ENCODE data around the gene ACY1.
"Not testable (repeated sequence)": the region's sequence is repeated elsewhere in the genome, so short reads cannot be mapped to it uniquely, and the experiment has no call there.

ACY1 gene

DNA sequence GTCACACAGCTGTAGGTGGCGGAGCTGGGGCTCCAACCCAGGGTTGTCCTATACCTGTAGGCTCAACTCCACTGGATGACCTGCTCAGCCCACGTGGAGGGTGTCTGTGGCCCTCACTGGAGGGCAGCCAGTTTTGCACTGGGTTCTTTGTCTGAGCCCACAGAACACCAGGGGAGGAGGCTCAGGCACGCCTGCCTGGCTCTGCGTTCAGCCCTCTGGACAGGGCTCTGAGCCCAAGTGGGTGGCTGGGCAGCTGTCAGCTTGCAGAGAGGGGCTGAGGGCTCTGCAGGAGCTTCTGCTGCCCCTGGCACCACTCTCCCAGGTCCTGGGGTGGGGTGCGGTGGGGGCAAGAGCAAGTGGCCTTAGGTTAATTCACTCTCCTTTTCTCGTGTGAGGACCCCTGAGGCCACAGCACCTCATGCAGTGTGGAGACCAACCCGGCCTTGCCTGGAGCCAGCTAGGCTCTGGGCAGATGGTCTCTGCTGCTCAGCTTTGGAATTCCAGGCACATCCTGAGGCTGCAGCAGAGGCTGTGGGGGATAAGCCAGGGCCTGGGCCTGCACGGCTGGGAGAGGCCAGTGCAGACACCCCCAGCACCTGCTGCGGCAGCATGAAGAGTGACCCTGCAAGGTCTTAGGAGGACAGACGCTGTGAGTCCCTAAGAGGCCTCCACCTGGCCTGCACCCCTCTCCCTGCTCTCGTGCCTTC lies 49.5 kb downstream of the ACY1 start:
- Mint-ChIP-seq H3K36me3 (ENCODE audit: low read depth) (no peaks in the 10 kb centered on the region), H3K9me3 (no peaks in the 10 kb centered on the region), H3K4me1 (ENCODE audit: low read depth) (peaks cover 7% of the 10 kb centered on the region), H3K27ac (no peak overlapping the region), H3K4me3 (no peak overlapping the region), H3K27me3 (peaks cover 5% of the 10 kb centered on the region)
- intact Hi-C loops (cut with micrococcal nuclease): no loop called here

GRCh38 chr3:52033748-52034147 lies 50.4 kb downstream of the ACY1 start:
- H3K4me1 Mint-ChIP-seq (ENCODE audit: low read depth): not testable (repeated sequence)

GRCh38 chr3:52034212-52034611 lies 50.9 kb downstream of the ACY1 start:
- Mint-ChIP-seq H3K4me1 (ENCODE audit: low read depth) (peaks cover 7% of the 10 kb centered on the region), H3K4me3 (no peak overlapping the region), H3K27me3 (peaks cover 2% of the 10 kb centered on the region), H3K27ac (no peak overlapping the region), H3K9me3 (no peaks in the 10 kb centered on the region), H3K36me3 (ENCODE audit: low read depth) (no peaks in the 10 kb centered on the region)
- intact Hi-C loops (cut with micrococcal nuclease): no loop called here

More at GRCh38 chr3:52033748-52034147, 50.4 kb downstream of the ACY1 start:
- H3K4me3 Mint-ChIP-seq; H3K27ac Mint-ChIP-seq; intact Hi-C loops (cut with micrococcal nuclease); H3K9me3 Mint-ChIP-seq; H3K36me3 Mint-ChIP-seq (ENCODE audit: low read depth); H3K27me3 Mint-ChIP-seq: not testable (repeated sequence)

DNA sequence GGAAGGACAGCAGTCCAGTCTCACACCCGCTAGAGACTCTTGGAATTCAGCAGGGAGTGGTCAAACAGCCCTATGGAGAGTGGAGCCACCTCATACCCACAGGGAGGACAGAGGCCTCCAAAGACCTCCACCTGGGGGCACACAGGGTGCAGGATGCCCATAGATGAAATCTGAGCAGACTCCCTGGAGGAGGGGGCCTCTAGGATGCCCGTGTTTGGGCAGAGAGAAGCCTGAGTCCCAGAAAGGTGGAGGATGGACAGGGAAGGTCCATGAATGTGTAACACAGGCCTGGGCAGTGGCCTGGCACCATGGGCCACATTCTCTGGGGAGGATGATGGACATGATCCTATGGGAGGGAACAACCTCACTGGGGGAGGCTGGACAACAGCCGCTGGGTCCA lies 51.3 kb downstream of the ACY1 start:
- H3K4me1 Mint-ChIP-seq (ENCODE audit: low read depth): peaks cover 7% of the 10 kb centered on the region
- H3K27me3 Mint-ChIP-seq: peaks cover 2% of the 10 kb centered on the region
- H3K27ac Mint-ChIP-seq: no peak overlapping the region
- H3K4me3 Mint-ChIP-seq: no peak overlapping the region
- H3K9me3 Mint-ChIP-seq: no peaks in the 10 kb centered on the region
- intact Hi-C loops (cut with micrococcal nuclease): no loop called here
- H3K36me3 Mint-ChIP-seq (ENCODE audit: low read depth): no peaks in the 10 kb centered on the region

- peaks cover 5% of the 10 kb centered on the region for H3K27me3 Mint-ChIP-seq
- H3K27ac Mint-ChIP-seq: no peak overlapping the region
- no peaks in the 10 kb centered on the region for H3K9me3 Mint-ChIP-seq
- H3K4me1 Mint-ChIP-seq (ENCODE audit: low read depth): peaks cover 7% of the 10 kb centered on the region
- H3K36me3 Mint-ChIP-seq (ENCODE audit: low read depth): no peaks in the 10 kb centered on the region
- H3K4me3 Mint-ChIP-seq: no peak overlapping the region
- intact Hi-C loops (cut with micrococcal nuclease): no loop called here
Observed at GRCh38 chr3:52036222-52036694, 52.9 kb downstream of the ACY1 start.

GRCh38 chr3:52036829-52037228 lies 53.5 kb downstream of the ACY1 start:
- Mint-ChIP-seq H3K4me1 (ENCODE audit: low read depth) (peaks cover 7% of the 10 kb centered on the region), H3K4me3 (no peak overlapping the region), H3K9me3 (no peaks in the 10 kb centered on the region), H3K27me3 (peaks cover 7% of the 10 kb centered on the region), H3K27ac (no peak overlapping the region), H3K36me3 (ENCODE audit: low read depth) (no peaks in the 10 kb centered on the region)
- intact Hi-C loops (cut with micrococcal nuclease): no loop called here

- Mint-ChIP-seq H3K9me3 (no peaks in the 10 kb centered on the region), H3K27ac (no peak overlapping the region), H3K36me3 (ENCODE audit: low read depth) (no peaks in the 10 kb centered on the region), H3K4me1 (ENCODE audit: low read depth) (peaks cover 4% of the 10 kb centered on the region), H3K27me3 (peaks cover 10% of the 10 kb centered on the region), H3K4me3 (no peak overlapping the region)
- intact Hi-C loops (cut with micrococcal nuclease): no loop called here
Observed at GRCh38 chr3:52037291-52037690, 54.0 kb downstream of the ACY1 start.

GRCh38 chr3:52038227-52038626 lies 54.9 kb downstream of the ACY1 start:
- Mint-ChIP-seq H3K9me3 (no peaks in the 10 kb centered on the region), H3K36me3 (ENCODE audit: low read depth) (no peaks in the 10 kb centered on the region), H3K4me3 (no peak overlapping the region), H3K27ac (no peak overlapping the region), H3K4me1 (ENCODE audit: low read depth) (no peaks in the 10 kb centered on the region), H3K27me3 (peaks cover 10% of the 10 kb centered on the region)
- intact Hi-C loops (cut with micrococcal nuclease): no loop called here
